GM10847 (cell line): ENCODE results near the gene GLRA2.

ENCODE experiments used
- POLR2A ChIP-seq: IDR thresholded peaks from 2 replicates; pipeline ENCODE4 v1.6.1; 2011; ENCODE audit not compliant: insufficient read length; ENCODE audit errors: extremely low read depth

Gene GLRA2

DNA sequence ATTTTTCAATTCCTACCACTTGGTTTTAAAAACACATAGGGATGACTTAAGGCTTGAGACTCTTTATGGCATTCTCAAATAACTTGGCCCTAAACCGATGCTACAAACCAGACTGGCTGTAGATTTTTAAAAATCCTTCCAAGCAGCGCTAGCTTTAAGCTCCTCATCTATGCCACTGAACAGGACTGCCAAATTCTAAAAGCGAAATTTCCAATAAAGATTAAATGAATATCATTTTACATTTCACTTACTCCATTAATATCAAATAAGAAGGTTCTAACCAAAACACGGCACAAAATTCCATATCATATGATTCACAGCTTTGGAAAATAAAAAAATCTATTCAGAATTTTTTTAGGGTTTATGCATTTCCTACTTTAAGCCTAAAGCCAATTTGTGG, 209.3 kb downstream of the GLRA2 start:
- no peak for TF ChIP-seq POLR2A

DNA sequence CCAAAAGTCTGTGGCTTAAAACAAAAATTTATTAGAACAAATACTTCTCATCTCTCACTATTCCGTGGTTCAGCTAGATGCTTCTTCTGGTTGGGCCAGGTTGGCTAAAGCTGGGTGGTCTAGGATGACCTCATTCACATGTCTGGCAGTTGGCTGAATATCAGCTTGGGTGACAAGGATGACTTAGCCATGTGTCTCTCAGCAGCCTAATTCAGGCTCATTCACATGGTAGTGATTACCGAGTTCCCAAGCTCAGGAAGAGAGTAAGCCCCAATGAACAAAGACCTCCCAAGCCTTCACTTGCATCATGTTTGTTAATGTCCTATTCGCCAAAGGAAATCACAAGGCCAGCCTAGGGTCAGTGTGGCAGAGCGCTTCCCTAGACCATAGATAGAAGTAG, 224.1 kb downstream of the GLRA2 start:
- no peak for TF ChIP-seq POLR2A

DNA sequence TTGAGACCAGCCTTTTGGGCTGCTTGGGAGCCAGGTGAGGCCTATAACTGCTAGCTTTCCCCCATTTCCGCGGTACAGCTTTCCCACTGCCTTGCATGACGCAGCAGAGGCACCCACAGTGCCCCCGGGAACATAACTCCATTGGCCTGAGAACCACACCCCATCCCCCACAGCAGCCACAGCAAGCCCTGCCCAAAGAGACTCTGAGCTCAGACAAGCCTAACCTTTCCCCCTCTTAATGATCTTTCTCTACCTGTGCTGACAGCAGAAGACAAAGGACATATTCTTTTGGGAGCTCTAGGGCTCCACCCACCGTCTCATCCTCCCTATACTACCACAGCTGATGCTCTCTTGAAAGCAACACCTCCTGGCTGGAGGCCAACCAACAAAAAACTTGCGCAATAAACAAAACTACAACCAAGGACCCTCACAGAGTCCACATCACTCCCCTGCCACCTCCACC, 228.7 kb downstream of the GLRA2 start:
- no peak for TF ChIP-seq POLR2A

DNA sequence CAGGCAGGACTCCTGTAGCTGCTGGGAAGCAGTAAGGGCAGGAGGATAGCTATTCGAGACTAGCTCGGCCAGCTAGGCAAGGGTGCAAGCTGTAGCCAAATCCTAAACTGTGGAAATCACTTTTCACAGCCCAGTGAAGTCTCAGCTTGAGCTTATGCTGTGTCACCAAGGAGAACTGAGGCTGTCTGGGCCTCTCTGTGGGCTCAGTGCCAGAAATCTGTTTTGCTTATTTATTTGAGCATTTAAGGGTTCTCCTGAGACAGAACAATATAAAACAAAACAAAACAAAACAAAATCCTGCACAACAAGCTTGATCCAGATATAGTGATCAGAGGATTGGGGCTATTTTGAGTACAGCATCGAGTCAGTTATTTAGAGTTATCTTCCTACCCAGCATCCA, 246.1 kb downstream of the GLRA2 start:
- no peak for TF ChIP-seq POLR2A

DNA sequence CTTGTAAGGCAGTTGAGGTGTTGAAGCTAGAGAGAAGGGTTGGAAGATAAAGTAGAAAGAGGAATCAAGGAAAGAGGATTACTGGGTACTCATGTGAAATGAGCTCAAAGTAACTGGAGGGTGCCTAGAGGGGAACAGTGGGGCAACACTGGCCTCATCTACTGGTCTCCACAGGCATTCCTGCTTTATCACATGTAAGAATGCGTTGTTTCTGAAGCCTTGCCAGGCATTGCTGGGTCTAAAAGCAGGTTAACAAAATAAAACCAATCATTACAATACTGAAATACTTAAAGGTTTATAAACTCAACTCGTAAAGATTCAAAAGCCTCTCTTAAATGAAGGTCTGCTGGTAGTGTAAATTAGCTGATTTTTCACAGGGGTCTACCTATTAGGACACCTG, 247.6 kb downstream of the GLRA2 start:
- no peak for TF ChIP-seq POLR2A

DNA sequence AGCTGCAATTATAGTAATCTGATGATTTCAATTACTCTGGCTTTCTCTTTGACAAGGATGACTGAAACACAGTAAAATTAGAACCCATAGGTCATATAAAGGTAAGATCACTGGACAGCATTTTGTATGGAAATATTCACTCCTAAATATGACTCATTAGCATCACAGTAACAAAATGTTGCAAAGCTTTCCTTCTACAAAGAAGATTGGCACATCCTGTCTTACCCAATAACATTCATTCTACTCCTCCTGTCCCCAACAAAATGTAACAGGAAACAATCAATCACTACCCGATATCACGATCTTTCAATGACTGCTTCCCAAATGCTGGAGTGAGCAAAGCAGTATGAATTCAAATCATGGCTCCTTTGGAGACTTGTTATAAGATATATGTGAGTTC, 248.2 kb downstream of the GLRA2 start:
- TF ChIP-seq POLR2A, result no peak

DNA sequence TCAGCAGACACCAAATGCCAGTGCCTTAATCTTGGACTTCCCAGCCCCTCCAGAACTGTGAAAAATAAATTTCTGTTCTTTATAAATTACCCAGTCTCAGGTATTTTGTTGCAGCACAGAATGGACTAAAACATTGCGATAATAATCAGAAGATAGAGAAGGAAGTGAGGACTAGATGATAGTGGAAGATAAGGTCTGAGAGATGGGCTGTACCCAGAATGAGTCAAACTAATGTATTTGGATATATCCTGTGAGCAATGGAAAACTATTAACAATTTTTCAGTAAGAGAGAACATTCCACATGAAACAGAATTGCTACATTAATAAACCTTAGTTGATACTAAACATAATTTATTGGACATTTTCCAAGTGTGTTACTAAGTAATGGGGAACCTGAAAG, 250.2 kb downstream of the GLRA2 start:
- no peak for TF ChIP-seq POLR2A
